HG03460 (cell line): ENCODE measurements around the gene NKX6-1.

ENCODE experiments used
- ATAC-seq: cut with Tn5 transposase; IDR thresholded peaks from one replicate; pipeline ENCODE4 v1.9.1; 2021; ENCODE audit not compliant: unreplicated experiment

The NKX6-1 gene

GRCh38 chr4:84479663-84480062, 19.4 kb downstream of the NKX6-1 start:
- ATAC-seq = no peak

GRCh38 chr4:84477738-84478137, 21.4 kb downstream of the NKX6-1 start:
- no peak for ATAC-seq

GRCh38 chr4:84474107-84474506, 25.0 kb downstream of the NKX6-1 start:
- ATAC-seq = no peak

GRCh38 chr4:84472154-84472553, 26.9 kb downstream of the NKX6-1 start:
- no peak for ATAC-seq

GRCh38 chr4:84470204-84470785, 28.8 kb downstream of the NKX6-1 start:
- no peak for ATAC-seq

GRCh38 chr4:84467601-84468000, 31.5 kb downstream of the NKX6-1 start:
- ATAC-seq = no peak

GRCh38 chr4:84459783-84460182, 39.3 kb downstream of the NKX6-1 start:
- no peak for ATAC-seq

- ATAC-seq = no peak
Observed at GRCh38 chr4:84456157-84456556, 42.9 kb downstream of the NKX6-1 start.

- no peak for ATAC-seq
Observed at GRCh38 chr4:84455697-84456096, 43.4 kb downstream of the NKX6-1 start.

GRCh38 chr4:84451546-84451945, 47.5 kb downstream of the NKX6-1 start:
- no peak for ATAC-seq

- no peak for ATAC-seq
Observed at GRCh38 chr4:84443523-84443922, 55.6 kb downstream of the NKX6-1 start.

- no peak for ATAC-seq
Observed at GRCh38 chr4:84442778-84443177, 56.3 kb downstream of the NKX6-1 start.
